Upper lobe of right lung (tissue), 1 donor: ENCODE measurements around the gene MMP12. TPM values are rescaled to one million over a fixed set of nuclear protein-coding genes. Genes with fewer than 3 reads are reported as not detected.

Source experiments
- ATAC-seq: fragments of 200-7000 bp; cut with Tn5 transposase; one replicate; pipeline ENCODE4 v1.9.1; 2020; ENCODE audit warnings: mild to moderate bottlenecking, moderate library complexity
- DNase-seq: peaks from one replicate; pipeline ENCODE4 v3.0.0-alpha.2; 2020
- H3K27ac ChIP-seq: fragments of 200-600 bp; one replicate; pipeline ENCODE4 v1.8.0; 2022
- H3K27me3 ChIP-seq: fragments of 200-600 bp; one replicate; pipeline ENCODE4 v1.8.0; 2022; ENCODE audit warnings: mild to moderate bottlenecking
- H3K36me3 ChIP-seq: fragments of 200-600 bp; one replicate; pipeline ENCODE4 v1.8.0; 2022
- H3K4me1 ChIP-seq: fragments of 200-600 bp; one replicate; pipeline ENCODE4 v1.8.0; 2022
- H3K4me3 ChIP-seq: fragments of 200-600 bp; one replicate; pipeline ENCODE4 v1.8.0; 2022; ENCODE audit warnings: mild to moderate bottlenecking
- H3K9me3 ChIP-seq: fragments of 200-600 bp; one replicate; pipeline ENCODE4 v1.8.0; 2022
- CTCF ChIP-seq: fragments of 200-600 bp; IDR thresholded peaks from one replicate; pipeline ENCODE4 v1.8.0; 2022; ENCODE audit warnings: antibody characterized with exemption
- intact Hi-C: fragments of 100-400 bp; cut with DNase I; formaldehyde crosslinking; loops from one replicate; pipeline ENCODE4 v1.11.0; 2022
- long read RNA-seq: library from polyadenylated mRNA; unstranded; transcript quantifications from one replicate; pipeline ENCODE4 v2.0.0, GENCODE V29; 2021
- total RNA-seq: library from RNA; stranded (reverse); fragmentation: NEBNext Ultra II Directional; extraction: Animal tissue kit (Norgen Biotek cat#: 25700); gene quantifications from one replicate; pipeline ENCODE4 v1.2.1, GENCODE V29; 2021
- donor health status: DM: no; HTN: yes; CAD: no; lungs with severe emphysema.

MMP12 gene
- 0.75 TPM for total RNA-seq
- long read RNA-seq, partial matches to known transcripts, result 0 of 1 reads
- long read RNA-seq, other reads (novel, unspliced or antisense), result 0 of 1 reads

- intact Hi-C loops, result no loop called here
- Histone ChIP-seq H3K27ac (no peak within 1 kb of the TSS), H3K9me3 (no peaks in the 10 kb centered on the region)
These were observed at the start of gene MMP12 for GRCh38 chr11:102874852-102875251. Gene MMP12, minus strand, starts transcription at chr11:102874982. Its CDS starts 45 bp downstream, at chr11:102874937.

GRCh38 chr11:102921587-102922220 lies 46.9 kb upstream of the MMP12 start:
- Histone ChIP-seq H3K27me3 (no peaks in the 10 kb centered on the region), H3K4me3 (no peak overlapping the region), H3K4me1 (peaks cover 7% of the 10 kb centered on the region), H3K27ac (no peak overlapping the region), H3K9me3 (no peaks in the 10 kb centered on the region), H3K36me3 (no peaks in the 10 kb centered on the region)
- intact Hi-C loops, result no loop called here
- TF ChIP-seq CTCF, result no peak
- ATAC-seq, result no peak
- no peak for DNase-seq

More at GRCh38 chr11:102874852-102875251, at the start of gene MMP12:
- Histone ChIP-seq H3K4me1 (no peaks in the 10 kb centered on the region), H3K36me3 (no peaks in the 10 kb centered on the region), H3K27me3 (no peaks in the 10 kb centered on the region), H3K4me3 (no peak within 1 kb of the TSS)
- DNase-seq (no peak), ATAC-seq (no peak)
- no peak for TF ChIP-seq CTCF

- no peak overlapping the region for H3K27ac ChIP-seq
- H3K27me3 ChIP-seq, result no peaks in the 10 kb centered on the region
- H3K4me3 ChIP-seq, result no peak overlapping the region
- ATAC-seq, result peak; percentile 79
- H3K36me3 ChIP-seq, result no peaks in the 10 kb centered on the region
- H3K4me1 ChIP-seq, result peaks cover 4% of the 10 kb centered on the region
- no peak for TF ChIP-seq CTCF
- intact Hi-C loops, result no loop called here
- no peaks in the 10 kb centered on the region for H3K9me3 ChIP-seq
- no peak for DNase-seq
These were observed 45.4 kb upstream of the MMP12 start for GRCh38 chr11:102920118-102920684.

GRCh38 chr11:102915044-102915375 lies 40.2 kb upstream of the MMP12 start:
- no peak for TF ChIP-seq CTCF
- no peak overlapping the region for H3K4me3 ChIP-seq
- no peak for DNase-seq
- H3K27ac ChIP-seq, result no peak overlapping the region
- H3K27me3 ChIP-seq, result no peaks in the 10 kb centered on the region
- no peaks in the 10 kb centered on the region for H3K9me3 ChIP-seq
- no peaks in the 10 kb centered on the region for H3K36me3 ChIP-seq
- no peaks in the 10 kb centered on the region for H3K4me1 ChIP-seq
- intact Hi-C loops, result no loop called here
- ATAC-seq, result no peak

- Histone ChIP-seq H3K27me3 (no peaks in the 10 kb centered on the region), H3K4me3 (no peak overlapping the region), H3K4me1 (no peaks in the 10 kb centered on the region), H3K27ac (no peak overlapping the region), H3K9me3 (no peaks in the 10 kb centered on the region), H3K36me3 (no peaks in the 10 kb centered on the region)
- DNase-seq (no peak), ATAC-seq (peak; percentile 67)
- TF ChIP-seq CTCF, result peak; percentile 62
- intact Hi-C loops, result no loop called here
These were observed 39.7 kb upstream of the MMP12 start for GRCh38 chr11:102914238-102915043.
